Adipose tissue (tissue), 3 donors: Measurements from ENCODE around the gene ANKH. TPM values are rescaled to one million over a fixed set of nuclear protein-coding genes. Genes with fewer than 3 reads are reported as not detected.

ENCODE experiments used
- H3K27ac ChIP-seq: one replicate; pipeline ENCODE4 v1.5.1; 2013; ENCODE audit warnings: low read depth, low read length
- WGBS, 3 donors: extraction: QIAGEN DNeasy Blood & Tissue Kit; methylation state at CpG; one replicate each; pipeline ENCODE4 v1.1.7; 2013; 5-methylcytosine and 5-hydroxymethylcytosine counted together
- polyA plus RNA-seq, 3 donors: library from polyadenylated mRNA; stranded (reverse); fragments of 200-250 nt; gene quantifications; one replicate each; pipeline ENCODE4 v1.2.3, GENCODE V29; 2013
- donor health status: healthy with polysubstance abuse.
- donor health status: Bipolar disorder and iron deficiency.
- donor health status: healthy.

ANKH gene
- polyA plus RNA-seq, 3 donors = 16.9 to 21.6 (median 17.5) TPM

- 78 to 86% (median 83%) methylated on average over 13 of the region's 13 CpGs for WGBS, 3 donors
- no peak overlapping the region for H3K27ac ChIP-seq
These were observed 154.5 kb downstream of the ANKH start for GRCh38 chr5:14716755-14717752.

GRCh38 chr5:14715481-14715880 lies 156.1 kb downstream of the ANKH start:
- 96 to 97% (median 97%) methylated on average over 3 of the region's 3 CpGs for WGBS, 3 donors
- H3K27ac ChIP-seq = no peak overlapping the region

- H3K27ac ChIP-seq = no peak overlapping the region
- WGBS, 3 donors = 97 to 99% (median 99%) methylated on average over 6 of the region's 6 CpGs
These were observed 156.9 kb downstream of the ANKH start for GRCh38 chr5:14714706-14715105.

- WGBS, 3 donors = 89 to 96% (median 90%) methylated on average over 23 of the region's 23 CpGs
- H3K27ac ChIP-seq = no peak overlapping the region
These were observed 157.8 kb downstream of the ANKH start for GRCh38 chr5:14713476-14714390.

- no peak overlapping the region for H3K27ac ChIP-seq
- WGBS, 3 donors = 96 to 98% (median 96%) methylated on average over 17 of the region's 17 CpGs
These were observed 158.9 kb downstream of the ANKH start for GRCh38 chr5:14712666-14713065.

- 87 to 93% (median 90%) methylated on average over 11 of the region's 11 CpGs for WGBS, 3 donors
- no peak overlapping the region for H3K27ac ChIP-seq
These were observed 159.4 kb downstream of the ANKH start for GRCh38 chr5:14712131-14712530.

GRCh38 chr5:14710313-14710994 lies 161.1 kb downstream of the ANKH start:
- 91 to 95% (median 92%) methylated on average over 28 of the region's 28 CpGs for WGBS, 3 donors

GRCh38 chr5:14708551-14708950 lies 163.0 kb downstream of the ANKH start:
- 89 to 90% (median 90%) methylated on average over 5 of the region's 5 CpGs for WGBS, 3 donors
- no peak overlapping the region for H3K27ac ChIP-seq

More at GRCh38 chr5:14710313-14710994, 161.1 kb downstream of the ANKH start:
- no peak overlapping the region for H3K27ac ChIP-seq

- no peak overlapping the region for H3K27ac ChIP-seq
- WGBS, 3 donors = 83 to 95% (median 91%) methylated on average over 9 of the region's 9 CpGs
These were observed 163.7 kb downstream of the ANKH start for GRCh38 chr5:14707811-14708390.

- no peak overlapping the region for H3K27ac ChIP-seq
- 42 to 74% (median 51%) methylated on average over 6 of the region's 6 CpGs for WGBS, 3 donors
These were observed 165.0 kb downstream of the ANKH start for GRCh38 chr5:14706615-14707021.

GRCh38 chr5:14705556-14705955 lies 166.0 kb downstream of the ANKH start:
- H3K27ac ChIP-seq = no peak overlapping the region
- 93 to 95% (median 94%) methylated on average over 8 of the region's 8 CpGs for WGBS, 3 donors

GRCh38 chr5:14702238-14702839 lies 169.2 kb downstream of the ANKH start:
- no peak overlapping the region for H3K27ac ChIP-seq
- 84 to 88% (median 85%) methylated on average over 11 of the region's 11 CpGs for WGBS, 3 donors

- no peak overlapping the region for H3K27ac ChIP-seq
- WGBS, 3 donors = 96 to 97% (median 97%) methylated on average over 10 of the region's 10 CpGs
These were observed 170.0 kb downstream of the ANKH start for GRCh38 chr5:14701556-14701955.

- 55 to 81% (median 66%) methylated on average over 12 to 13 of the region's 13 CpGs for WGBS, 3 donors
- H3K27ac ChIP-seq = no peak overlapping the region
These were observed 170.8 kb downstream of the ANKH start for GRCh38 chr5:14700478-14701436.

GRCh38 chr5:14699807-14700400 lies 171.7 kb downstream of the ANKH start:
- WGBS, 3 donors = 84 to 90% (median 86%) methylated on average over 8 of the region's 8 CpGs
- H3K27ac ChIP-seq = no peak overlapping the region

GRCh38 chr5:14699159-14699558 lies 172.4 kb downstream of the ANKH start:
- no peak overlapping the region for H3K27ac ChIP-seq
- WGBS, 3 donors = 95 to 100% (median 97%) methylated on average over 2 of the region's 2 CpGs
